T-helper 2 cell treated with Interferon-gamma antibody and Interleukin-4, amounts not matched to agents 5 μg/mL and 100 μg/mL, for 36 hours (primary cell): ENCODE measurements around the gene SPINDOC.

ENCODE experiments used
- DNase-seq: peaks from one replicate; pipeline ENCODE4 v3.0.0; 2021; ENCODE audit warnings: low spot score
- H3K27ac Mint-ChIP-seq: one replicate; pipeline ENCODE4 v1.8.0; 2021; ENCODE audit warnings: mild to moderate bottlenecking, mixed read lengths
- H3K27me3 Mint-ChIP-seq: one replicate; pipeline ENCODE4 v1.8.0; 2021; ENCODE audit warnings: low read depth, mixed read lengths
- H3K36me3 Mint-ChIP-seq: one replicate; pipeline ENCODE4 v1.8.0; 2021; ENCODE audit warnings: low read depth, mixed read lengths
- H3K4me1 Mint-ChIP-seq: one replicate; pipeline ENCODE4 v1.8.0; 2021; ENCODE audit warnings: low read depth, mixed read lengths
- H3K4me3 Mint-ChIP-seq: one replicate; pipeline ENCODE4 v1.8.0; 2022; ENCODE audit warnings: mild to moderate bottlenecking, moderate library complexity, mixed read lengths
- H3K9me3 Mint-ChIP-seq: one replicate; pipeline ENCODE4 v1.8.0; 2021; ENCODE audit warnings: mixed read lengths

SPINDOC gene

GRCh38 chr11:63813035-63813562 is at the start of gene SPINDOC:
Gene SPINDOC, plus strand, starts transcription at chr11:63813456. Its CDS starts 231 bp downstream, at chr11:63813687.
- Mint-ChIP-seq H3K4me1 (peaks cover 21% of the 10 kb centered on the region), H3K27me3 (no peaks in the 10 kb centered on the region), H3K4me3 (peak within 1 kb of the TSS; percentile 86), H3K9me3 (no peaks in the 10 kb centered on the region), H3K27ac (peak within 1 kb of the TSS; percentile 70), H3K36me3 (peaks cover 21% of the 10 kb centered on the region)
- peak; percentile 84 for DNase-seq

- no peak overlapping the region for H3K4me3 Mint-ChIP-seq
- peaks cover 2% of the 10 kb centered on the region for H3K36me3 Mint-ChIP-seq
- no peak overlapping the region for H3K27ac Mint-ChIP-seq
- no peaks in the 10 kb centered on the region for H3K9me3 Mint-ChIP-seq
- peaks cover 6% of the 10 kb centered on the region for H3K27me3 Mint-ChIP-seq
- peaks cover 7% of the 10 kb centered on the region for H3K4me1 Mint-ChIP-seq
- no peak for DNase-seq
Measured at GRCh38 chr11:63763496-63764339, 49.5 kb upstream of the SPINDOC start.

GRCh38 chr11:63764340-63764678 is 48.9 kb upstream of the SPINDOC start:
- no peaks in the 10 kb centered on the region for H3K9me3 Mint-ChIP-seq
- H3K36me3 Mint-ChIP-seq: peaks cover 2% of the 10 kb centered on the region
- H3K27ac Mint-ChIP-seq: no peak overlapping the region
- H3K4me1 Mint-ChIP-seq: peaks cover 7% of the 10 kb centered on the region
- DNase-seq: no peak
- H3K4me3 Mint-ChIP-seq: no peak overlapping the region
- peaks cover 6% of the 10 kb centered on the region for H3K27me3 Mint-ChIP-seq

GRCh38 chr11:63764679-63765647 is 48.3 kb upstream of the SPINDOC start:
- Mint-ChIP-seq H3K36me3 (peaks cover 2% of the 10 kb centered on the region), H3K9me3 (no peaks in the 10 kb centered on the region), H3K27me3 (peaks cover 9% of the 10 kb centered on the region), H3K27ac (peak overlapping the region; percentile 20), H3K4me3 (no peak overlapping the region), H3K4me1 (peaks cover 7% of the 10 kb centered on the region)
- DNase-seq: no peak

DNA sequence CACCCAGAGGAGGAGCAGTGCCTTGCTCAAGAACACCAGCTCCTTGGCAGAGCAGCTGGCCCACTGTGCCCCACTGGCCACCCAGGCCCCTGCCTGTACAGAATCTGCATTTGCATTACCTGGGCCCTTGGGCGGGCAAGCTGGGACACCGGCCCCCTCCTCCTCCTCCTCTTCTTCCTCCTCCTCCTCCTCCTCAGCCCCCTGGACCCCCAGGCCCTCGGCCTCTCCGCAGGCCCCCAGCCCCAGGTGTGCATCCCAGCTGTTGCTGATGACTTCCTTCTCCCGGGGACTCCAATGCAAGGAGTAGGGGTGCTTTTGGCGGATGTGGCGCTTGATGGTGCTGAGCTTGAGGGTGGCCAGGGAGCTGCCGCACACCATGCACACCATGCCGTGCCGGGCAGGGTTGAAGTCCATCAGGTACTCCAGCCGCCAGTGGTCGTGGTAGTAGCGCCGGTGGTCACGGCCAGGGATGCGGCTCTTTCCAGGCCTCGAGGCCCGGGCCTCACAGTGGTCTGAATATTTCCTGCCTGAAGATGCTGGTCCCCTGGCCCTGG is 47.5 kb upstream of the SPINDOC start:
- H3K27me3 Mint-ChIP-seq: peaks cover 17% of the 10 kb centered on the region
- H3K36me3 Mint-ChIP-seq: peaks cover 4% of the 10 kb centered on the region
- no peak overlapping the region for H3K4me3 Mint-ChIP-seq
- H3K4me1 Mint-ChIP-seq: peaks cover 7% of the 10 kb centered on the region
- no peak for DNase-seq
- no peaks in the 10 kb centered on the region for H3K9me3 Mint-ChIP-seq
- no peak overlapping the region for H3K27ac Mint-ChIP-seq

DNA sequence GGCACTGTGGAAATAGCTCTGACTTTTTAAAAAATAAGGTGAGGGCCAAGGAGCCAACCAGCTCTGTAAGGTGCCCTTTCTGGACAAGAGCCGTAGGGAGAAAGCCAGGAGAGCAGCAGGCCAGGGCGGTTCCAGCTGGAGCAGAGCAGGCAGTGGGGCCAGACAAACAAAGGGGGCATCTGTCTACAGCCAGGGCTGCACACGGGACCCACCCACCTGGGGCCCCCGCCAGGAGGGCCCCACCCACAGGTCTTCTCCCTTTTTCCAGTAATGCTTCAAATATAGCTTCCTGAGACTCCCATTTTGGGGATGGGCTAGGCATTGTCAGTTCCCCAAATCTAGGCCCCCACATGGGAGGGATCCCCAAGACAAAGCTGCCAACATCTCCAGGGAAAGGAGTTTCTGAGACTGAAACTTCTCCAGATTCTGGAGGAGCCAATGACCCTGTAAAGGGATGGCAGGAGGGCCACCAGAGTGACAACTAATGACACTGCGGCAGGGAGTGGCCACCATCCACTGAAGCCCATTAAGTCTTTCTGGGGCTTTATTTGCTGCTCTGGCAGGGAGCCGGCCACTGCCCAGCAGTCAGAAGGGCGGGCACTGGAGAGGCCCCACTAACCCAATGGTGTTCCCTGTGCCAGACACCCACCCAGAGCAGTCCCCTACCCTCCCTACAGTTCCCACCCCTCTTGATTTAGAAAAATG is 46.6 kb upstream of the SPINDOC start:
- H3K4me1 Mint-ChIP-seq: peaks cover 7% of the 10 kb centered on the region
- H3K4me3 Mint-ChIP-seq: peak overlapping the region; percentile 98
- peaks cover 23% of the 10 kb centered on the region for H3K27me3 Mint-ChIP-seq
- peaks cover 4% of the 10 kb centered on the region for H3K36me3 Mint-ChIP-seq
- H3K27ac Mint-ChIP-seq: peak overlapping the region; percentile 20
- H3K9me3 Mint-ChIP-seq: no peaks in the 10 kb centered on the region
- no peak for DNase-seq

DNA sequence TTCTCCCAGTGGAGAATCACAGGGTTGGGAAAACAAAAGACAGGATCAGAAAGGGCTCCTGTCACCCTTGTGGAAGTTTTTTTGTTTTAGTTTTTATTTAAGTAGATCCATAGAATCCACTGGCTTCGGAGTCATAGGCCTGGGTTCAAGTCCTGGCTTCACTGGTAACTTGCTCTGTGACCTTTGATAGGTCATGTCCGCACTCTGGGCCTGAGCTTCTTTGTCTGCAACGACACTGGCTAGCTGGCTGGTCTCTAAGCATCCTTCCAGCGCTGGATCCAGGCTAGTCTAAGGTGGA is 46.0 kb upstream of the SPINDOC start:
- Mint-ChIP-seq H3K36me3 (peaks cover 4% of the 10 kb centered on the region), H3K9me3 (no peaks in the 10 kb centered on the region), H3K4me1 (peaks cover 7% of the 10 kb centered on the region), H3K4me3 (peak overlapping the region; percentile 98), H3K27me3 (peaks cover 26% of the 10 kb centered on the region), H3K27ac (peak overlapping the region; percentile 87)
- DNase-seq: no peak

DNA sequence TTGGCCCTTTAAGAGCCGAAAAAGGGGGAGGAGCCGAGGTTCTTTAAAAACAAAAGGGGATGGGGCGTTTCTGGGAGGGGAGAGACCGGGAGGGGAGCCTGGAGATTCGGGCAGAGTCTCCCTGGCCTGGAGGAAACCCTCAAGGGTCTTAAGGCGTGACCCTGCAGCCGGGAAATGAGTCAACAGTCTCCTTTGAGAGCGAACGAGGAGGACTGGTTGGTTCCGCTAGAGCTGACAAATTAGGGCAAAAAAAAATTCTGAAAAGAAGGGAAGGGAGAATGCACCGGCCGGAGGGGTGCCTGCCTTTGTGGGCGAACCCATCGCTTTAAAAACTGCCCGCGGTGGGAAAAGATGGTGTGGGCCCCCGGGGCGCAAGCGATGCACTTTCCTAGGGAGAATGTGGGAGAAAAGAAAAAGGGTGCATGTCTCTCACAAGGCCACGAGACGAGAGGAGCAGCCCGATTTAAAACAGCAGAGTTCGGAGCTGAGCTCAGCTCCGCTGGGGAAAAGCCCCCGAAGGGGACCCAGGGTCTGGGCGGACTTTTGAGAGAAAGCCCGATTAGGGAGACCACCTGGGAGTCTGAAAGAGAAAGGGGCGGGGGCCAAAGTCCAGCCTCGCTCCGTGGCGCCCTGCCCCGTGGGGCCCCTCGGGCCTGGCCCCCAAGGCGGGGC is 45.6 kb upstream of the SPINDOC start:
- Mint-ChIP-seq H3K4me1 (peaks cover 7% of the 10 kb centered on the region), H3K27me3 (peaks cover 31% of the 10 kb centered on the region), H3K27ac (peak overlapping the region; percentile 87), H3K9me3 (no peaks in the 10 kb centered on the region), H3K4me3 (peak overlapping the region; percentile 98), H3K36me3 (peaks cover 4% of the 10 kb centered on the region)
- DNase-seq: peak; percentile 40

DNA sequence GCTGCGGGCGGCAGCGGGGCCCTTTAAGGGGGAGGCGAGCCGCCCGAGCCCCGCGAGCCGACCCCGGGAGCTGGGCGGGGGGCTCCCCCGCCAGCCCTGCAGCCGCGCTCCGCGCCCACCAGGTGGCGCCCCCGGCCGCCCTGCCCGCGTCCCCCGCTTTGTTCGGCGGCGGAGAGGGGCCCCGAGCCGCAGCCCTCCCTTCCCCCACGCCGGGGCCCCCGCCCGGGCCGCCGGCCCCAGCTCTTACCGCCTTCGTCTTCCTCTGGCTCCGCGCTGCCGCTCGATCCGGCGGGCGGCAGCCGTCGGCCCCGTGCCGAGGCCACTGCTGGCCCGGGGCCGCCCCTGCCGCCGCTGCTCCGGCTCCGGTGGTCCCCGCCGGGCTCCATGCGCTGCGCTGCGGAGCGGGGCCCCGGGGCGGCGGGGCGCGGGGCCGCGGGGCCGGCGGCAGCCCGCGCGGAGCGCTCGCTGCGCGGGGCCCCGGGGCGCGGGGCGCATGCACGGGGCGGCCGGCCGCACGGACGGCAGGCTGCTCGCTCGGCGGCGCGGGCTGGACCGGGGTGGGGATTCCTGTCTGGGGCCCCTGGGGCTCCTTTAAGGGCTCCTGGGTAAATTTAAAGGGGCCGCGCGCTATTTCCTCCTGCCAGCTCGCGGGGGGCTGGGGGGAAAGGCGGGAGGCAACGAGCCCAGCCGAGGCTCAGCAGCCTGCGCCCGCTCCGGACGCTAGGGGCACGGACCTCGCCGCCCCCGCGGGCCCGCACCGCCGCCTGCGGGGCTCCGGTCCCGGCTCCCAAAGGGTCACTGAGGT is 44.8 kb upstream of the SPINDOC start, which contains the start of gene ZFTA:
Gene ZFTA, minus strand, starts transcription at position 539 of the 805 bp plus-strand sequence. Its CDS starts 153 bp downstream, at position 386.
- Mint-ChIP-seq H3K4me1 (peaks cover 7% of the 10 kb centered on the region), H3K4me3 (peak within 1 kb of the TSS; percentile 98), H3K27ac (peak within 1 kb of the TSS; percentile 87), H3K36me3 (peaks cover 4% of the 10 kb centered on the region), H3K9me3 (no peaks in the 10 kb centered on the region), H3K27me3 (peaks cover 36% of the 10 kb centered on the region)
- peak; percentile 54 for DNase-seq

GRCh38 chr11:63769042-63769713 is 44.1 kb upstream of the SPINDOC start:
- Mint-ChIP-seq H3K36me3 (peaks cover 4% of the 10 kb centered on the region), H3K27me3 (peaks cover 41% of the 10 kb centered on the region), H3K4me3 (no peak overlapping the region), H3K4me1 (peaks cover 7% of the 10 kb centered on the region), H3K9me3 (no peaks in the 10 kb centered on the region), H3K27ac (no peak overlapping the region)
- peak; percentile 47 for DNase-seq

- no peak overlapping the region for H3K27ac Mint-ChIP-seq
- H3K4me1 Mint-ChIP-seq: peaks cover 7% of the 10 kb centered on the region
- H3K4me3 Mint-ChIP-seq: peak overlapping the region; percentile 62
- peaks cover 42% of the 10 kb centered on the region for H3K27me3 Mint-ChIP-seq
- H3K36me3 Mint-ChIP-seq: peaks cover 4% of the 10 kb centered on the region
- no peak for DNase-seq
- no peaks in the 10 kb centered on the region for H3K9me3 Mint-ChIP-seq
Measured at GRCh38 chr11:63769714-63770455, 43.4 kb upstream of the SPINDOC start.
